ENCODE data around the gene PNRC1. TPM values are rescaled to one million over a fixed set of nuclear protein-coding genes. Genes with fewer than 3 reads are reported as not detected.

PNRC1 gene
- total and polyA plus RNA-seq, 2 experiments from 2014 or later: 35.0 to 38.6 TPM

DNA sequence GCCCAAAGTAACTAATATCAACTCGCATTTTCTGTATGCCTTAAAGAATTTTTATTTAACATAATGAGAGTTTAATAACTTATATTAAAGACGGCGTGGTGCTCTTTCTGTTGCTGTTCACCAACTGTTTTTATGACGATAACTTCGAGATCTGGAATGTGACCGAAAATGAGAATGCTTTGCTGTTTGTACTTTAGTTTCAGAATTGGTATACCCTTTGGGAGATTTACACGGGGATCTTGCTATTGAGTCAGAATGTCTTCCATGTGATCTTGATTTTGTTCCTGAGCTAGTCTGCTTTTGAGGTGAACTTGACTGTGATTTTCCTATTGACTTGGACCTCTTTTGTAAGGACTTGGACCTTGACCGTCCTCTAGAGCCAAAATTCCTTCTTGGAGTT lies 17.9 kb downstream of the PNRC1 start:
- Mint-ChIP-seq H3K36me3 (ENCODE audit: low read depth) (peaks cover 3% of the 10 kb centered on the region; the same call in 2 of the 3 replicates), H3K4me1 (no peaks in the 10 kb centered on the region), H3K27me3 (ENCODE audit: insufficient read depth, low read depth, poor library complexity) (peaks cover 1% of the 10 kb centered on the region), H3K27ac (no peak overlapping the region), H3K9me3 (no peaks in the 10 kb centered on the region), H3K4me3 (no peak overlapping the region)
- Histone ChIP-seq H3K79me2 (replicated peaks; ENCODE audit: insufficient read depth) (no peaks in the 10 kb centered on the region), H3F3A (replicated peaks; ENCODE audit: low read depth) (no peaks in the 10 kb centered on the region), H3K36me3 (ENCODE audit: insufficient read depth) (no peaks in the 10 kb centered on the region), H3K4me3 (no peak overlapping the region), H3K4me2 (no peak overlapping the region), H4K20me1 (replicated peaks; ENCODE audit: insufficient read depth) (no peaks in the 10 kb centered on the region), H2AFZ (no peak overlapping the region), H3K4me1 (ENCODE audit: insufficient read depth) (no peaks in the 10 kb centered on the region), H3K27me3 (ENCODE audit: insufficient read depth) (no peaks in the 10 kb centered on the region), H3K27ac (ENCODE audit: low read depth) (no peak overlapping the region), H3K9me2 (ENCODE audit: insufficient read depth) (no peaks in the 10 kb centered on the region)
- TF ChIP-seq NANOG (IDR thresholded peaks at IDR 0.05; ENCODE audit: borderline replicate concordance): no peak
- no peak for TF ChIP-seq EZH2phosphoT487 (IDR thresholded peaks at IDR 0.05; ENCODE audit: unreplicated experiment)
- TF ChIP-seq, protein P1, sequence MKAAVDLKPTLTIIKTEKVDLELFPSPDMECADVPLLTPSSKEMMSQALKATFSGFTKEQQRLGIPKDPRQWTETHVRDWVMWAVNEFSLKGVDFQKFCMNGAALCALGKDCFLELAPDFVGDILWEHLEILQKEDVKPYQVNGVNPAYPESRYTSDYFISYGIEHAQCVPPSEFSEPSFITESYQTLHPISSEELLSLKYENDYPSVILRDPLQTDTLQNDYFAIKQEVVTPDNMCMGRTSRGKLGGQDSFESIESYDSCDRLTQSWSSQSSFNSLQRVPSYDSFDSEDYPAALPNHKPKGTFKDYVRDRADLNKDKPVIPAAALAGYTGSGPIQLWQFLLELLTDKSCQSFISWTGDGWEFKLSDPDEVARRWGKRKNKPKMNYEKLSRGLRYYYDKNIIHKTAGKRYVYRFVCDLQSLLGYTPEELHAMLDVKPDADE (IDR thresholded peaks at IDR 0.05): no peak
- TF ChIP-seq EZH2 (IDR thresholded peaks at IDR 0.05; ENCODE audit: low read depth, unreplicated experiment): no peak
- no peak for TF ChIP-seq ZNF331 (CRISPR knock-in tag; IDR thresholded peaks at IDR 0.05; ENCODE audit: low read depth)
- no peak for TF ChIP-seq JUNB (IDR thresholded peaks at IDR 0.05; ENCODE audit: unreplicated experiment)
- no peak for TF ChIP-seq STAT1 (IDR thresholded peaks at IDR 0.05; ENCODE audit: unreplicated experiment)
- no peak for TF ChIP-seq CREB1 (CRISPR knock-in tag; IDR thresholded peaks at IDR 0.05; ENCODE audit: low read depth)
- TF ChIP-seq, protein P2, sequence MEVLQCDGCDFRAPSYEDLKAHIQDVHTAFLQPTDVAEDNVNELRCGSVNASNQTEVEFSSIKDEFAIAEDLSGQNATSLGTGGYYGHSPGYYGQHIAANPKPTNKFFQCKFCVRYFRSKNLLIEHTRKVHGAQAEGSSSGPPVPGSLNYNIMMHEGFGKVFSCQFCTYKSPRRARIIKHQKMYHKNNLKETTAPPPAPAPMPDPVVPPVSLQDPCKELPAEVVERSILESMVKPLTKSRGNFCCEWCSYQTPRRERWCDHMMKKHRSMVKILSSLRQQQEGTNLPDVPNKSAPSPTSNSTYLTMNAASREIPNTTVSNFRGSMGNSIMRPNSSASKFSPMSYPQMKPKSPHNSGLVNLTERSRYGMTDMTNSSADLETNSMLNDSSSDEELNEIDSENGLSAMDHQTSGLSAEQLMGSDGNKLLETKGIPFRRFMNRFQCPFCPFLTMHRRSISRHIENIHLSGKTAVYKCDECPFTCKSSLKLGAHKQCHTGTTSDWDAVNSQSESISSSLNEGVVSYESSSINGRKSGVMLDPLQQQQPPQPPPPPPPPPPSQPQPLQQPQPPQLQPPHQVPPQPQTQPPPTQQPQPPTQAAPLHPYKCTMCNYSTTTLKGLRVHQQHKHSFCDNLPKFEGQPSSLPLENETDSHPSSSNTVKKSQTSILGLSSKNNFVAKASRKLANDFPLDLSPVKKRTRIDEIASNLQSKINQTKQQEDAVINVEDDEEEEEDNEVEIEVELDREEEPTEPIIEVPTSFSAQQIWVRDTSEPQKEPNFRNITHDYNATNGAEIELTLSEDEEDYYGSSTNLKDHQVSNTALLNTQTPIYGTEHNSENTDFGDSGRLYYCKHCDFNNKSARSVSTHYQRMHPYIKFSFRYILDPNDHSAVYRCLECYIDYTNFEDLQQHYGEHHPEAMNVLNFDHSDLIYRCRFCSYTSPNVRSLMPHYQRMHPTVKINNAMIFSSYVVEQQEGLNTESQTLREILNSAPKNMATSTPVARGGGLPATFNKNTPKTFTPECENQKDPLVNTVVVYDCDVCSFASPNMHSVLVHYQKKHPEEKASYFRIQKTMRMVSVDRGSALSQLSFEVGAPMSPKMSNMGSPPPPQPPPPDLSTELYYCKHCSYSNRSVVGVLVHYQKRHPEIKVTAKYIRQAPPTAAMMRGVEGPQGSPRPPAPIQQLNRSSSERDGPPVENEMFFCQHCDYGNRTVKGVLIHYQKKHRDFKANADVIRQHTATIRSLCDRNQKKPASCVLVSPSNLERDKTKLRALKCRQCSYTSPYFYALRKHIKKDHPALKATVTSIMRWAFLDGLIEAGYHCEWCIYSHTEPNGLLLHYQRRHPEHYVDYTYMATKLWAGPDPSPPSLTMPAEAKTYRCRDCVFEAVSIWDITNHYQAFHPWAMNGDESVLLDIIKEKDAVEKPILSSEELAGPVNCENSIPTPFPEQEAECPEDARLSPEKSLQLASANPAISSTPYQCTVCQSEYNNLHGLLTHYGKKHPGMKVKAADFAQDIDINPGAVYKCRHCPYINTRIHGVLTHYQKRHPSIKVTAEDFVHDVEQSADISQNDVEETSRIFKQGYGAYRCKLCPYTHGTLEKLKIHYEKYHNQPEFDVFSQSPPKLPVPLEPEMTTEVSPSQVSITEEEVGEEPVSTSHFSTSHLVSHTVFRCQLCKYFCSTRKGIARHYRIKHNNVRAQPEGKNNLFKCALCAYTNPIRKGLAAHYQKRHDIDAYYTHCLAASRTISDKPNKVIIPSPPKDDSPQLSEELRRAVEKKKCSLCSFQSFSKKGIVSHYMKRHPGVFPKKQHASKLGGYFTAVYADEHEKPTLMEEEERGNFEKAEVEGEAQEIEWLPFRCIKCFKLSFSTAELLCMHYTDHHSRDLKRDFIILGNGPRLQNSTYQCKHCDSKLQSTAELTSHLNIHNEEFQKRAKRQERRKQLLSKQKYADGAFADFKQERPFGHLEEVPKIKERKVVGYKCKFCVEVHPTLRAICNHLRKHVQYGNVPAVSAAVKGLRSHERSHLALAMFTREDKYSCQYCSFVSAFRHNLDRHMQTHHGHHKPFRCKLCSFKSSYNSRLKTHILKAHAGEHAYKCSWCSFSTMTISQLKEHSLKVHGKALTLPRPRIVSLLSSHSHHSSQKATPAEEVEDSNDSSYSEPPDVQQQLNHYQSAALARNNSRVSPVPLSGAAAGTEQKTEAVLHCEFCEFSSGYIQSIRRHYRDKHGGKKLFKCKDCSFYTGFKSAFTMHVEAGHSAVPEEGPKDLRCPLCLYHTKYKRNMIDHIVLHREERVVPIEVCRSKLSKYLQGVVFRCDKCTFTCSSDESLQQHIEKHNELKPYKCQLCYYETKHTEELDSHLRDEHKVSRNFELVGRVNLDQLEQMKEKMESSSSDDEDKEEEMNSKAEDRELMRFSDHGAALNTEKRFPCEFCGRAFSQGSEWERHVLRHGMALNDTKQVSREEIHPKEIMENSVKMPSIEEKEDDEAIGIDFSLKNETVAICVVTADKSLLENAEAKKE (CRISPR knock-in tag; IDR thresholded peaks at IDR 0.05): no peak
- TF ChIP-seq ZNF114 (CRISPR knock-in tag; IDR thresholded peaks at IDR 0.05): no peak
- TF ChIP-seq, protein P3, sequence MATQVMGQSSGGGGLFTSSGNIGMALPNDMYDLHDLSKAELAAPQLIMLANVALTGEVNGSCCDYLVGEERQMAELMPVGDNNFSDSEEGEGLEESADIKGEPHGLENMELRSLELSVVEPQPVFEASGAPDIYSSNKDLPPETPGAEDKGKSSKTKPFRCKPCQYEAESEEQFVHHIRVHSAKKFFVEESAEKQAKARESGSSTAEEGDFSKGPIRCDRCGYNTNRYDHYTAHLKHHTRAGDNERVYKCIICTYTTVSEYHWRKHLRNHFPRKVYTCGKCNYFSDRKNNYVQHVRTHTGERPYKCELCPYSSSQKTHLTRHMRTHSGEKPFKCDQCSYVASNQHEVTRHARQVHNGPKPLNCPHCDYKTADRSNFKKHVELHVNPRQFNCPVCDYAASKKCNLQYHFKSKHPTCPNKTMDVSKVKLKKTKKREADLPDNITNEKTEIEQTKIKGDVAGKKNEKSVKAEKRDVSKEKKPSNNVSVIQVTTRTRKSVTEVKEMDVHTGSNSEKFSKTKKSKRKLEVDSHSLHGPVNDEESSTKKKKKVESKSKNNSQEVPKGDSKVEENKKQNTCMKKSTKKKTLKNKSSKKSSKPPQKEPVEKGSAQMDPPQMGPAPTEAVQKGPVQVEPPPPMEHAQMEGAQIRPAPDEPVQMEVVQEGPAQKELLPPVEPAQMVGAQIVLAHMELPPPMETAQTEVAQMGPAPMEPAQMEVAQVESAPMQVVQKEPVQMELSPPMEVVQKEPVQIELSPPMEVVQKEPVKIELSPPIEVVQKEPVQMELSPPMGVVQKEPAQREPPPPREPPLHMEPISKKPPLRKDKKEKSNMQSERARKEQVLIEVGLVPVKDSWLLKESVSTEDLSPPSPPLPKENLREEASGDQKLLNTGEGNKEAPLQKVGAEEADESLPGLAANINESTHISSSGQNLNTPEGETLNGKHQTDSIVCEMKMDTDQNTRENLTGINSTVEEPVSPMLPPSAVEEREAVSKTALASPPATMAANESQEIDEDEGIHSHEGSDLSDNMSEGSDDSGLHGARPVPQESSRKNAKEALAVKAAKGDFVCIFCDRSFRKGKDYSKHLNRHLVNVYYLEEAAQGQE (IDR thresholded peaks at IDR 0.05; ENCODE audit: unreplicated experiment): no peak
- no peak for TF ChIP-seq POLR2AphosphoS5 (IDR thresholded peaks at IDR 0.05; ENCODE audit: low read depth)
- TF ChIP-seq, protein P4, sequence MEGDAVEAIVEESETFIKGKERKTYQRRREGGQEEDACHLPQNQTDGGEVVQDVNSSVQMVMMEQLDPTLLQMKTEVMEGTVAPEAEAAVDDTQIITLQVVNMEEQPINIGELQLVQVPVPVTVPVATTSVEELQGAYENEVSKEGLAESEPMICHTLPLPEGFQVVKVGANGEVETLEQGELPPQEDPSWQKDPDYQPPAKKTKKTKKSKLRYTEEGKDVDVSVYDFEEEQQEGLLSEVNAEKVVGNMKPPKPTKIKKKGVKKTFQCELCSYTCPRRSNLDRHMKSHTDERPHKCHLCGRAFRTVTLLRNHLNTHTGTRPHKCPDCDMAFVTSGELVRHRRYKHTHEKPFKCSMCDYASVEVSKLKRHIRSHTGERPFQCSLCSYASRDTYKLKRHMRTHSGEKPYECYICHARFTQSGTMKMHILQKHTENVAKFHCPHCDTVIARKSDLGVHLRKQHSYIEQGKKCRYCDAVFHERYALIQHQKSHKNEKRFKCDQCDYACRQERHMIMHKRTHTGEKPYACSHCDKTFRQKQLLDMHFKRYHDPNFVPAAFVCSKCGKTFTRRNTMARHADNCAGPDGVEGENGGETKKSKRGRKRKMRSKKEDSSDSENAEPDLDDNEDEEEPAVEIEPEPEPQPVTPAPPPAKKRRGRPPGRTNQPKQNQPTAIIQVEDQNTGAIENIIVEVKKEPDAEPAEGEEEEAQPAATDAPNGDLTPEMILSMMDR (conservative IDR thresholded peaks at IDR 0.05; ENCODE audit: low read depth in 2 of 2): no peak
- ATAC-seq (no peak), DNase-seq (ENCODE audit: low spot score) (no peak)

All from GM23338 (cell line).